Endodermal cell (in vitro differentiated cells): ENCODE results near the gene SEC31A. TPM values are rescaled to one million over a fixed set of nuclear protein-coding genes. Genes with fewer than 3 reads are reported as not detected.

Experiments
- DNase-seq: peaks from one replicate; pipeline ENCODE4 v3.0.0-alpha.2; 2017
- H3K27ac ChIP-seq: 2 replicates; pipeline ENCODE4 v1.5.1; 2013; ENCODE audit warnings: mild to moderate bottlenecking, low read depth, low read length, moderate library complexity
- H3K27me3 ChIP-seq: 2 replicates; pipeline ENCODE4 v1.6.1; 2013; ENCODE audit warnings: mild to moderate bottlenecking, low read length, moderate library complexity; ENCODE audit not compliant: insufficient read depth, control insufficient read depth, poor library complexity, severe bottlenecking
- H3K36me3 ChIP-seq: 2 replicates; pipeline ENCODE4 v1.7.0; 2013; ENCODE audit warnings: mild to moderate bottlenecking, low read length, moderate library complexity; ENCODE audit not compliant: control insufficient read depth, insufficient read depth
- H3K4me1 ChIP-seq: one replicate; pipeline ENCODE4 v1.7.0; 2013; ENCODE audit warnings: low read length; ENCODE audit not compliant: control insufficient read depth, insufficient read depth
- H3K4me3 ChIP-seq: 2 replicates; pipeline ENCODE4 v1.5.1; 2013; ENCODE audit warnings: mild to moderate bottlenecking, low read length, moderate library complexity
- H3K9ac ChIP-seq: 2 replicates; pipeline ENCODE4 v1.6.1; 2013; ENCODE audit warnings: mild to moderate bottlenecking, low read length, moderate library complexity; ENCODE audit not compliant: poor library complexity, severe bottlenecking; ENCODE audit errors: extremely low read depth
- H3K9me3 ChIP-seq: 2 replicates; pipeline ENCODE4 v1.6.1; 2013; ENCODE audit warnings: mild to moderate bottlenecking, low read length, moderate library complexity; ENCODE audit not compliant: control insufficient read depth
- H3K27ac Mint-ChIP-seq: 2 replicates; pipeline ENCODE4 v1.8.0; 2020; ENCODE audit warnings: mixed read lengths
- H3K27me3 Mint-ChIP-seq: 2 replicates; pipeline ENCODE4 v1.8.0; 2021; ENCODE audit warnings: mild to moderate bottlenecking, mixed read lengths; ENCODE audit not compliant: insufficient read depth
- H3K36me3 Mint-ChIP-seq: 2 replicates; pipeline ENCODE4 v1.8.0; 2020; ENCODE audit warnings: low read depth, mixed read lengths
- H3K4me1 Mint-ChIP-seq: 2 replicates; pipeline ENCODE4 v1.8.0; 2020; ENCODE audit warnings: mixed read lengths
- H3K4me3 Mint-ChIP-seq: 2 replicates; pipeline ENCODE4 v1.8.0; 2020; ENCODE audit warnings: mild to moderate bottlenecking, moderate library complexity, mixed read lengths
- H3K9me3 Mint-ChIP-seq: 2 replicates; pipeline ENCODE4 v1.8.0; 2020; ENCODE audit warnings: mild to moderate bottlenecking, mixed read lengths
- CTCF ChIP-seq: fragments of 200-600 bp; sonication (generic); conservative IDR thresholded peaks from 2 replicates; pipeline ENCODE4 v1.5.0; 2021; ENCODE audit warnings: antibody characterized with exemption, mild to moderate bottlenecking
- WGBS, 2 experiments: methylation state at CpG; one replicate each; pipeline versions ENCODE4 v1.1.5 to v1.1.7; 2013; ENCODE audit warnings: missing lambda C conversion rate in 2 of 2, mixed read lengths in 1 of 2; ENCODE audit not compliant: insufficient coverage in 1 of 2, insufficient read length in 1 of 2; 5-methylcytosine and 5-hydroxymethylcytosine counted together
- total RNA-seq, 2 donors: library from RNA; stranded (reverse); fragmentation: NEBNext Ultra II Directional in 1 of 2; extraction: Animal tissue kit (Norgen Biotek cat#: 25700) in 1 of 2; gene quantifications; 2 replicates in 1 of 2; 3 replicates in 1 of 2; pipeline ENCODE4 v1.2.1, GENCODE V29; 2021

The SEC31A gene
- total RNA-seq, 2 donors from 2014 or later = 166 to 182 TPM

DNA sequence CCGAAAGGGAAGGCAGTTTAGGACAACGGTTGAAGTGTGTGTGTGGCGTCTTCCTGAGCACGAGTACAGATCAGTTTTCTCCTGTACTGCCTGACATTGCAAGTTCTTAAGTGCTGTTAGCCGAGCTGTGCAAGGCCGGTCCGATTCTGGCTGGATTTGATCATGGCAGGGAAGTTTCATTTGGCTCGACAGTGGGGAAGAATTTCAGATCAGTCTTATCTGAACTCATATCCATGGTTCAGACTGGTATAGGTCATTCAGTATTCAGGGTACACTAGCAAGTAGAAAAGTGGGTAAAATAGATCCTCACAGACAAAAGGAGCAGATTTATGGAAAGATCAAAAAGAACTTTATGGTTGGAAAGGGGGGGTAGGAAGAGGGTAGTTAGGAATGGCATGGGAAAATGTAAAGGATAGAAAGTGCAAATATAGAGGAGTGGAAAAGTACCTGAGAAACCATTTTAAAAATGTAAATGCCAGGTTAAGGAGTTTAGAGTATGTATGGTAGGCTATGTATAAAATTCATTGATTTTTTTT, 10.3 kb upstream of the SEC31A start:
- peaks cover 40% of the 10 kb centered on the region for H3K36me3 Mint-ChIP-seq
- peaks cover 11% of the 10 kb centered on the region for H3K4me1 Mint-ChIP-seq
- H3K27me3 Mint-ChIP-seq = no peaks in the 10 kb centered on the region
- Histone ChIP-seq H3K9ac (peak overlapping the region; percentile 78), H3K27ac (peak overlapping the region; percentile 97), H3K36me3 (peaks cover 39% of the 10 kb centered on the region), H3K4me1 (no peaks in the 10 kb centered on the region), H3K4me3 (peak overlapping the region; percentile 98), H3K9me3 (no peaks in the 10 kb centered on the region), H3K27me3 (no peaks in the 10 kb centered on the region)
- no peak for DNase-seq
- TF ChIP-seq CTCF = no peak
- no peak overlapping the region for H3K27ac Mint-ChIP-seq
- WGBS, 2 experiments = 0 to 1% methylated on average over 4 to 8 of the region's 8 CpGs
- H3K9me3 Mint-ChIP-seq = no peaks in the 10 kb centered on the region
- H3K4me3 Mint-ChIP-seq = no peak overlapping the region

- WGBS, 2 experiments = 0 to 1% methylated on average over 15 to 67 of the region's 67 CpGs
- H3K36me3 Mint-ChIP-seq = peaks cover 37% of the 10 kb centered on the region
Measured at GRCh38 chr4:82900411-82901182, 9.6 kb upstream of the SEC31A start, which contains the start of gene THAP9. Gene THAP9, plus strand, starts transcription at chr4:82900735. Its CDS starts 68 bp downstream, at chr4:82900803.

DNA sequence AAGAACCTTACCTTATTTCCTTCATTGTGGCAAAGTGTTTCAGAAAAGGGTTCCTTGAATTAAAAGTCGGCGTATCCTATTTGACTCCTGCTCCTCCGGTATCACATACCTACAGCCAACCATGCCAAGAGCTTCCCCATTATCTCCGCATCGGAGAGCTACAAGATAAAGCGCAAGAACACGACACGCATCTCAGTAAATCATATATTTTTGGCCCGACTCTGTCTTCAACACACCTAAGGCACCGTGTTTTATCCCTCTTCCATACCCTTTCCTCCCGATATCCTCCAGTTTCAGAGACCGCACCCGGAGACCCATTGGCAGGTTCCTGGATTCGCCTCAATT, 9.1 kb upstream of the SEC31A start:
- Histone ChIP-seq H3K27ac (peak overlapping the region; percentile 97), H3K4me1 (no peaks in the 10 kb centered on the region), H3K4me3 (peak overlapping the region; percentile 98), H3K36me3 (peaks cover 36% of the 10 kb centered on the region), H3K27me3 (no peaks in the 10 kb centered on the region), H3K9ac (peak overlapping the region; percentile 78), H3K9me3 (no peaks in the 10 kb centered on the region)
- Mint-ChIP-seq H3K27ac (no peak overlapping the region), H3K4me1 (peaks cover 16% of the 10 kb centered on the region), H3K36me3 (peaks cover 38% of the 10 kb centered on the region), H3K9me3 (no peaks in the 10 kb centered on the region), H3K27me3 (no peaks in the 10 kb centered on the region), H3K4me3 (no peak overlapping the region)
- DNase-seq = no peak
- no peak for TF ChIP-seq CTCF
- WGBS, 2 experiments = 0% methylated on average over 10 to 14 of the region's 14 CpGs

More at GRCh38 chr4:82900411-82901182, 9.6 kb upstream of the SEC31A start, which contains the start of gene THAP9:
- TF ChIP-seq CTCF = no peak
- H3K27me3 Mint-ChIP-seq = no peaks in the 10 kb centered on the region
- no peak within 1 kb of the TSS for H3K27ac Mint-ChIP-seq
- H3K27ac ChIP-seq = peak within 1 kb of the TSS; percentile 97
- H3K27me3 ChIP-seq = no peaks in the 10 kb centered on the region
- no peak within 1 kb of the TSS for H3K4me3 Mint-ChIP-seq
- H3K9ac ChIP-seq = peak within 1 kb of the TSS; percentile 78
- H3K4me3 ChIP-seq = peak within 1 kb of the TSS; percentile 98
- peaks cover 38% of the 10 kb centered on the region for H3K36me3 ChIP-seq
- H3K4me1 Mint-ChIP-seq = peaks cover 14% of the 10 kb centered on the region
- H3K9me3 ChIP-seq = no peaks in the 10 kb centered on the region
- DNase-seq = peak; percentile 99
- no peaks in the 10 kb centered on the region for H3K4me1 ChIP-seq
- no peaks in the 10 kb centered on the region for H3K9me3 Mint-ChIP-seq
